ENCODE measurements around the gene PPP1R1C.

The PPP1R1C gene

GRCh38 chr2:181972431-181973170 is 13.1 kb upstream of the PPP1R1C start:
- no peak for DNase-seq (ENCODE audit: low spot score)

GRCh38 chr2:181973171-181973783 is 12.4 kb upstream of the PPP1R1C start:
- no peak for DNase-seq (ENCODE audit: low spot score)

- peak; percentile 43 for DNase-seq (ENCODE audit: low spot score)
Observed at GRCh38 chr2:181977661-181978350, 7.8 kb upstream of the PPP1R1C start.

- no peak for DNase-seq (ENCODE audit: low spot score)
Observed at GRCh38 chr2:181978351-181979150, 7.1 kb upstream of the PPP1R1C start.

- no peak for DNase-seq (ENCODE audit: low spot score)
Observed at GRCh38 chr2:181984060-181984459, 1.6 kb upstream of the PPP1R1C start.

GRCh38 chr2:181984814-181985631 is 630 bp upstream of the PPP1R1C start:
- DNase-seq (ENCODE audit: low spot score) = no peak

GRCh38 chr2:181988154-181988924 is 2.7 kb downstream of the PPP1R1C start:
- no peak for DNase-seq (ENCODE audit: low spot score)

- no peak for DNase-seq (ENCODE audit: low spot score)
Observed at GRCh38 chr2:181989099-181989498, 3.4 kb downstream of the PPP1R1C start.

- DNase-seq (ENCODE audit: low spot score) = no peak
Observed at GRCh38 chr2:181991171-181991885, 5.7 kb downstream of the PPP1R1C start.

GRCh38 chr2:181992776-181993175 is 7.1 kb downstream of the PPP1R1C start:
- no peak for DNase-seq (ENCODE audit: low spot score)

- DNase-seq (ENCODE audit: low spot score) = no peak
Observed at GRCh38 chr2:181995289-181995688, 9.6 kb downstream of the PPP1R1C start.

- no peak for DNase-seq (ENCODE audit: low spot score)
Observed at GRCh38 chr2:181998041-181998835, 12.6 kb downstream of the PPP1R1C start.

GRCh38 chr2:181998891-181999654 is 13.4 kb downstream of the PPP1R1C start:
- no peak for DNase-seq (ENCODE audit: low spot score)

- no peak for DNase-seq (ENCODE audit: low spot score)
Observed at GRCh38 chr2:181999911-182000310, 14.3 kb downstream of the PPP1R1C start.

- DNase-seq (ENCODE audit: low spot score) = no peak
Observed at GRCh38 chr2:182004945-182005520, 19.4 kb downstream of the PPP1R1C start.

GRCh38 chr2:182006595-182007341 is 21.1 kb downstream of the PPP1R1C start:
- no peak for DNase-seq (ENCODE audit: low spot score)

GRCh38 chr2:182014284-182014683 is 28.6 kb downstream of the PPP1R1C start:
- no peak for DNase-seq (ENCODE audit: low spot score)
